Spleen (tissue), 11 donors: Measurements from ENCODE around the gene GPR137. TPM values are rescaled to one million over a fixed set of nuclear protein-coding genes. Genes with fewer than 3 reads are reported as not detected.

Source experiments
- DNase-seq: peaks from one replicate; pipeline ENCODE4 v3.0.0-alpha.2; 2020
- H3K27ac ChIP-seq, 8 donors: fragments of 200-600 bp; sonication (generic) in 7 of 8; 1 replicate in 4 of 8; 2 replicates in 4 of 8; pipeline versions ENCODE4 v1.5.0 to v1.8.0; 2016 to 2021; ENCODE audit warnings: inconsistent platforms in 4 of 8, mild to moderate bottlenecking in 4 of 8, moderate library complexity in 1 of 8
- H3K27me3 ChIP-seq, 7 donors: fragments of 200-600 bp; sonication (generic) in 6 of 7; replicated peaks in 1 of 7; 1 replicate in 4 of 7; 2 replicates in 3 of 7; pipeline versions ENCODE4 v1.5.0 to v1.8.0; 2016 to 2021; ENCODE audit warnings: inconsistent platforms in 3 of 7, mild to moderate bottlenecking in 1 of 7
- H3K36me3 ChIP-seq, 6 donors: fragments of 200-600 bp; sonication (generic) in 5 of 6; 1 replicate in 4 of 6; 2 replicates in 2 of 6; pipeline versions ENCODE4 v1.5.0 to v1.8.0; 2016 to 2021; ENCODE audit warnings: inconsistent platforms in 2 of 6
- H3K4me1 ChIP-seq, 6 donors: fragments of 200-600 bp; sonication (generic) in 5 of 6; 1 replicate in 3 of 6; 2 replicates in 3 of 6; pipeline versions ENCODE4 v1.5.0 to v1.8.0; 2016 to 2021; ENCODE audit warnings: inconsistent platforms in 3 of 6
- H3K4me3 ChIP-seq, 8 donors: fragments of 200-600 bp; sonication (generic) in 7 of 8; 1 replicate in 4 of 8; 2 replicates in 4 of 8; pipeline versions ENCODE4 v1.5.0 to v1.8.0; 2016 to 2021; ENCODE audit warnings: inconsistent platforms in 4 of 8, mild to moderate bottlenecking in 4 of 8, moderate library complexity in 2 of 8
- H3K9me3 ChIP-seq, 8 donors: fragments of 200-600 bp; sonication (generic) in 7 of 8; 1 replicate in 4 of 8; 2 replicates in 4 of 8; pipeline versions ENCODE4 v1.5.0 to v1.8.0; 2016 to 2021; ENCODE audit warnings: inconsistent platforms in 4 of 8
- POLR2A ChIP-seq, 3 donors: fragments of 450-650 bp; IDR thresholded peaks; one replicate each; pipeline ENCODE4 v1.5.1; 2017; ENCODE audit warnings: antibody characterized with exemption in 3 of 3, mild to moderate bottlenecking in 1 of 3
- POLR2AphosphoS5 ChIP-seq, 3 donors: sonication (generic); formaldehyde crosslinking; IDR thresholded peaks; one replicate each; pipeline ENCODE4 v1.5.1; 2017; ENCODE audit warnings: antibody characterized with exemption in 3 of 3
- WGBS, 5 donors: extraction: QIAGEN DNeasy Blood & Tissue Kit in 3 of 5; methylation state at CpG; one replicate each; pipeline versions ENCODE4 v1.1.5 to v1.1.7; 2013 to 2018; 5-methylcytosine and 5-hydroxymethylcytosine counted together
- intact Hi-C: fragments of 100-400 bp; cut with DNase I; formaldehyde crosslinking; loops from one replicate; pipeline ENCODE4 v1.15.0; 2023; ENCODE audit warnings: low total_unique reads
- polyA plus RNA-seq, 3 donors: library from polyadenylated mRNA; stranded (reverse); fragments of 200-250 nt; gene quantifications; one replicate each; pipeline ENCODE4 v1.2.1, GENCODE V29; 2013
- total RNA-seq, 7 donors: library from RNA; depleted of rRNA in 3 of 7; stranded (reverse); fragments of >200 nt in 3 of 7; fragmentation: NEBNext Ultra II Directional in 4 of 7; extraction: Animal tissue kit (Norgen Biotek cat#: 25700) in 4 of 7; gene quantifications; one replicate each; pipeline versions ENCODE4 v1.1.0 to v1.2.1, GENCODE V29; 2016 to 2021
- TF ChIP-seq, protein P1 (sequence below), 11 experiments: fragments of 200-600 bp in 7 of 11; fragments of 450-650 bp in 4 of 11; sonication (generic) in 4 of 11; IDR thresholded peaks in 8 of 11; conservative IDR thresholded peaks in 3 of 11; 1 replicate in 7 of 11; 2 replicates in 4 of 11; pipeline versions ENCODE4 v1.4.0 to v1.8.0; 2016 to 2021; ENCODE audit warnings: antibody characterized with exemption in 11 of 11, inconsistent platforms in 4 of 11, mild to moderate bottlenecking in 1 of 11
- donor health status: healthy with polysubstance abuse.
- donor health status: DM: no; HTN: no; CAD: no; lungs with moderate emphysema.
- donor health status: DM: no; HTN: no; CAD: no.
- donor health status: Bipolar disorder and iron deficiency.
- donor health status: healthy.
- donor health status: DM: no; HTN: no; CAD: no.
- donor health status: DM: yes; HTN: yes; CAD: no.

GPR137 gene
- total and polyA plus RNA-seq, 10 donors = 13.7 to 37.2 (median 28.1) TPM

DNA sequence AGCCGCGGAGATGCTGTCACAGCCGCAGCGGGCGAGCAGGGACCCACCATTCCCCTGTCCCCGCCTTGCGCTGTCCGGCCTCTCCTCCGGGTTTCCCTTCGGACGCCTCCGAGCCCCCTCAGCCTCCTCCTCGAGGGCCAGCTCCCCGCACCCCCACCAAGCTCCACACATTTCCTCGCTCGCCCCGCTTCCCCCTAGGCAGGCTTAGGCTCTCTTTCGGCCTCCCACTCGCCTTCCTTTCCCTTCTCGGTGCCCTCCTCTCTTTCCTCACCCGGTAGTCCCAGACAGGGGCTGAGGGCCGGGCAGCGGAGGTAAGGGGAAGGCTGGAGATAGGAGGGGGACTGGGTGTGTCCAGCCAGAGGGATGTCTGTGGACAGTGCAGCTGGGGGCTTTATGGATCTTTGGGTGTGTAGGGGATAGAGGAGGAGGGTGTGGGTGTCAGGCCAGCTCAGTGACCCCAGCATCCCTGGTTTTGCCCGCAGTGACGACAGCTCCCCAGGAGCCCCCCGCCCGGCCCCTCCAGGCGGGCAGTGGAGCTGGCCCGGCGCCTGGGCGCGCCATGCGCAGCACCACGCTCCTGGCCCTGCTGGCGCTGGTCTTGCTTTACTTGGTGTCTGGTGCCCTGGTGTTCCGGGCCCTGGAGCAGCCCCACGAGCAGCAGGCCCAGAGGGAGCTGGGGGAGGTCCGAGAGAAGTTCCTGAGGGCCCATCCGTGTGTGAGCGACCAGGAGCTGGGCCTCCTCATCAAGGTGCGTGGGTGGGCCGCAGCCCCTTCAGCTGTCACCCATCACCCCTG is 7.0 kb downstream of the GPR137 start:
- no peak for DNase-seq
- intact Hi-C loops = no loop called here
- Histone ChIP-seq H3K4me1 (peaks cover 6 to 34% (median 19%) of the 10 kb centered on the region in 6 donors), H3K36me3 (peaks cover 0 to 18% (median 0%) of the 10 kb centered on the region in 6 donors), H3K9me3 (no peaks in the 10 kb centered on the region), H3K27ac (no peak overlapping the region), H3K27me3 (peaks cover 12 to 79% (median 69%) of the 10 kb centered on the region in 7 donors), H3K4me3 (peak overlapping the region; percentile 8 to 69 (median 36))
- WGBS, 5 donors = 25 to 41% (median 33%) methylated on average over 22 to 42 of the region's 42 CpGs
- TF ChIP-seq POLR2A (IDR thresholded peaks at IDR 0.05) (no peak), POLR2AphosphoS5 (IDR thresholded peaks at IDR 0.05) (no peak)
- TF ChIP-seq, protein P1, sequence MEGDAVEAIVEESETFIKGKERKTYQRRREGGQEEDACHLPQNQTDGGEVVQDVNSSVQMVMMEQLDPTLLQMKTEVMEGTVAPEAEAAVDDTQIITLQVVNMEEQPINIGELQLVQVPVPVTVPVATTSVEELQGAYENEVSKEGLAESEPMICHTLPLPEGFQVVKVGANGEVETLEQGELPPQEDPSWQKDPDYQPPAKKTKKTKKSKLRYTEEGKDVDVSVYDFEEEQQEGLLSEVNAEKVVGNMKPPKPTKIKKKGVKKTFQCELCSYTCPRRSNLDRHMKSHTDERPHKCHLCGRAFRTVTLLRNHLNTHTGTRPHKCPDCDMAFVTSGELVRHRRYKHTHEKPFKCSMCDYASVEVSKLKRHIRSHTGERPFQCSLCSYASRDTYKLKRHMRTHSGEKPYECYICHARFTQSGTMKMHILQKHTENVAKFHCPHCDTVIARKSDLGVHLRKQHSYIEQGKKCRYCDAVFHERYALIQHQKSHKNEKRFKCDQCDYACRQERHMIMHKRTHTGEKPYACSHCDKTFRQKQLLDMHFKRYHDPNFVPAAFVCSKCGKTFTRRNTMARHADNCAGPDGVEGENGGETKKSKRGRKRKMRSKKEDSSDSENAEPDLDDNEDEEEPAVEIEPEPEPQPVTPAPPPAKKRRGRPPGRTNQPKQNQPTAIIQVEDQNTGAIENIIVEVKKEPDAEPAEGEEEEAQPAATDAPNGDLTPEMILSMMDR (IDR thresholded peaks at IDR 0.05 in 8 of 11, conservative IDR thresholded peaks at IDR 0.05 in 3 of 11) = no peak

GRCh38 chr11:64294774-64295173 is 9.1 kb downstream of the GPR137 start:
- intact Hi-C loops = no loop called here
- Histone ChIP-seq H3K36me3 (peaks cover 0 to under 1% (median 0%) of the 10 kb centered on the region in 6 donors), H3K4me3 (no peak overlapping the region), H3K9me3 (no peaks in the 10 kb centered on the region), H3K27ac (no peak overlapping the region), H3K4me1 (peaks cover 13 to 54% (median 27%) of the 10 kb centered on the region in 6 donors), H3K27me3 (peaks cover 12 to 100% (median 90%) of the 10 kb centered on the region in 7 donors)
- WGBS, 5 donors = 55 to 66% (median 57%) methylated on average over 3 of the region's 3 CpGs
- no peak for DNase-seq
- TF ChIP-seq POLR2A (IDR thresholded peaks at IDR 0.05) (no peak), POLR2AphosphoS5 (IDR thresholded peaks at IDR 0.05) (no peak)
- TF ChIP-seq, protein P1 (IDR thresholded peaks at IDR 0.05 in 8 of 11, conservative IDR thresholded peaks at IDR 0.05 in 3 of 11) = no peak

- H3K9me3 ChIP-seq = no peaks in the 10 kb centered on the region
- H3K36me3 ChIP-seq = no peaks in the 10 kb centered on the region
- TF ChIP-seq POLR2AphosphoS5 (IDR thresholded peaks at IDR 0.05) (no peak), POLR2A (IDR thresholded peaks at IDR 0.05) (no peak)
- TF ChIP-seq, protein P1 (IDR thresholded peaks at IDR 0.05 in 8 of 11, conservative IDR thresholded peaks at IDR 0.05 in 3 of 11) = no peak
- H3K27ac ChIP-seq = no peak overlapping the region
- peaks cover 23 to 60% (median 37%) of the 10 kb centered on the region in 6 donors for H3K4me1 ChIP-seq
- H3K27me3 ChIP-seq = peaks cover 15 to 100% (median 94%) of the 10 kb centered on the region in 7 donors
- no peak for DNase-seq
- intact Hi-C loops = no loop called here
- 69 to 85% (median 81%) methylated on average over 4 of the region's 4 CpGs for WGBS, 5 donors
- no peak overlapping the region for H3K4me3 ChIP-seq
Measured at GRCh38 chr11:64295760-64296159, 10.1 kb downstream of the GPR137 start.

- Histone ChIP-seq H3K4me1 (peaks cover 28 to 60% (median 39%) of the 10 kb centered on the region in 6 donors), H3K9me3 (no peaks in the 10 kb centered on the region), H3K4me3 (no peak overlapping the region), H3K27ac (no peak overlapping the region), H3K27me3 (peaks cover 15 to 100% (median 91%) of the 10 kb centered on the region in 7 donors), H3K36me3 (no peaks in the 10 kb centered on the region)
- WGBS, 5 donors = 26 to 61% (median 42%) methylated on average over 1 of the region's 1 CpG
- intact Hi-C loops = no loop called here
- TF ChIP-seq POLR2AphosphoS5 (IDR thresholded peaks at IDR 0.05) = no peak
- no peak for TF ChIP-seq POLR2A (IDR thresholded peaks at IDR 0.05)
- TF ChIP-seq, protein P1 (IDR thresholded peaks at IDR 0.05 in 8 of 11, conservative IDR thresholded peaks at IDR 0.05 in 3 of 11) = no peak
- DNase-seq = no peak
Measured at GRCh38 chr11:64296236-64296635, 10.6 kb downstream of the GPR137 start.
